Stimulated activated CD4-positive, alpha-beta T cell treated with anti-CD3 and anti-CD28 coated beads, Interleukin-12 subunit alpha, Interleukin-12 subunit beta, amount 100 ng/mL, for 48 hours (primary cell): ENCODE data around the gene SLC12A5.

Experiments used
- DNase-seq, 3 donors: peaks; one replicate each; pipeline ENCODE4 v3.0.0-alpha.2; 2020; ENCODE audit warnings: low read depth in 2 of 3, low spot score in 1 of 3

The SLC12A5 gene

DNA sequence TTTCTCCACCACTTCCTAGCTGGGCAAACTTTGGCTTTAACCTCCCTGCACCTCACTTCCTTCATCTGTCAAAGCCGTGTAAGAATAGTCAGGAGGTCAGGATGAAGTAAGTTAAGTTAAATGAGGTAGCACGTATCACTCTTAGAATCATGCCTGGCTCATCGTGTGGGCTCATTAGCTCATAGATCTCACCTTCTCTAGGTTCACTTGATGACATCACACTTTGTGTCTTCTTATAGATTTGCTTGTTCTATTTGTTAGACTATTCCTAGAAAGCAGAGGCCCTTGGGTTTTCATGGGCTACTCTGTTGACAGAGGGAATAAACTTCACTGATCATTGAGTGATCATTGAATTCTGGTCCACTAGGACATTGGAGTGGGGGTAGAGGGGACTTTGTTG, 72.9 kb downstream of the SLC12A5 start:
- no peak for DNase-seq

DNA sequence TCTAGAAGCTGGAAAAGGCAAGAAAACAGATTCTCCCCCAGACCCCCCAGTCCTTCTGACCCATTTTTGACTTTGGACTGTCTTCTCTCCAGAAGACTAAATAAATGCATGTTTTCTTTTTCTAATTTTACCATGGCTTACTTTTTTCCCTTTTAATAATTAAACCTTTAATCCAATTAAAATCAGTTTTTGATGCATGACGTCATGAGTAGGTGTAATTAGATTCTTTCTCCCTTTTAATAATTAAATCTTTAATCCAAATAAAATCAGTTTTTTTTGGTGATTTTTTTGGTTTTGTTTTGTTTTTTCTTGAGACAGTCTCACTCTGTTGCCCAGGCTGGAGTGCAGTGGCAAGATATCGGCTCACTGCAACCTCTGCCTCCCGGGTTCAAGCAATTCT, 73.9 kb downstream of the SLC12A5 start:
- DNase-seq = no peak

DNA sequence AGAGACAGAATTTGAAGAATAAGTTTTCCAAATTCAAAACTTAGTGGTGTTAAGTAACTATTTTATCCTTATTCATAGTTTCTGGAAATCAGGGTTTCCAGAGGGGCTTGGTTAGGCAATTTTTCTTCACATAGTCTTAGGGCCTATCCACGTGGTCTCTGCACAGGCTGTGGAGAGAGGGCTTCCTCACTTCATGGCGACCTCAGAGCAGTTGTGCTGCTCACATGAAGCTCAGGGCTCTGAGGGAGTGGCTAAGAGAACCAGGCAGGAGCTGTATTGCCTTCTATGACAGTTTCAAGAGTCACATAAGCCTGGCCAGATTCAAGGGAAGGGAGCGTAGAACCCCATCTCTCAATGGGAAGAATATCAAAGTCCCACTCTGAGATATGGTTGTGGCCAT, 75.2 kb downstream of the SLC12A5 start:
- DNase-seq = no peak

DNA sequence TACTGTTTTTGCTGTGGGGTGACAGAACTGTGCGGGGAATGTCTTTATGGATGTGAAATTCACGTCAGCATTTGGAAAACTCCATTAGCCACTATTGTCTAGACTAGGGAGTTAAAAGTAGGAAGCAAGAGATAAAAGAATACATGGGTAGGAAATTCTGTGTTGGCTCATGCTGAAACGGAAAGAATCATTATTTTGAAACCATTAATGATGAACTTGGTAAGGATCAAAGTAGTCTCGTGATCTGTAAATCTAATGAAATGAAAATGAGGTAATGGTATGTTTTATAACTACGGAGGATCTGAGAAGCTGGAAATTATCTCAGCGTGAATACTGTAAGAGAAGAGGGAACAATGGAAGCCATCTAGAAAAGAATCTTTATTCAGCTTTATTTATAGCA, 78.0 kb downstream of the SLC12A5 start:
- DNase-seq = no peak

DNA sequence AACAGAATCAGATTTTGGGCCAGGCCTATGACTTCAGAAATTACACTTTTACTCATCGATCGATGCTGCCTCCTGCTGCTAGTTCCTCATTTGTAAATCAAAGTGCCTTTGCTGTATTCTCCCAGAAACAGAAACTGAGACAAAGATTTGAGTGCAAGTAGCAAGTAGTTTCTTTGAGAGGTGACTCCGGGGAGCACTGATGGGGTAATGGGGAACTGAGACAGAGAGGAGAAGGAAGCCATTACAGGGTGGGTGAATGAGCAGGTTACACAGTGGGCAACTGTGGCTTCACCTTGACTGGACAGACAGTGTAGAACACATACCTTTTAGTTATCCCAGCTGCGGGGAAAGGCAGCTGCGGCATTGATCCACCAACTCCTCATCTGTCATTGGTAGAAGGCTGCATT, 79.4 kb downstream of the SLC12A5 start:
- no peak for DNase-seq

DNA sequence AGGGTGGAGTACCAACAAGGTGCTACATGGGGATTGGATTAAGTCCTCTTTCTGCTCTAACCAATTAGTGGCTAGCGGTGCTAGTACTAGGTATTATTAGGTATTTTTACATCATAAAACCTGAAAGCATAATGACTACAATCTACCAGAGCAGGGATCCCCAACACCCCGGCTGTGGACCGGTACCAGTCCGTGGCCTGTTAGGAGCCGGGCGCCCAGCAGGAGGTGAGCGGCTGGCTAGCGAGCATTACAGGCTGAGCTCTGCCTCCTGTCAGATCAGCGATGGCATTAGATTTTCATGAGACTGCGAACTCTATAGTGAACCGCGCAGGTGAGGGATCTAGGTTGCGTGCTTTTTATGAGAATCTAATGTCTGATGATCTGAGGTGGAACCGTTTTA, 80.0 kb downstream of the SLC12A5 start:
- no peak for DNase-seq
